HepG2 (cell line): Measurements from ENCODE around the gene RTEL1. TPM values are rescaled to one million over a fixed set of nuclear protein-coding genes. Genes with fewer than 3 reads are reported as not detected.

Source experiments
- CREM ChIP-seq, 2 experiments: sonication (generic) in 1 of 2; formaldehyde crosslinking in 1 of 2; IDR thresholded peaks; 2 replicates each; pipeline versions ENCODE4 v1.4.0 to v1.6.1; 2016 to 2020; ENCODE audit warnings: antibody characterized with exemption in 1 of 2, mild to moderate bottlenecking in 1 of 2, missing genetic modification reagents in 1 of 2
- DMTF1 ChIP-seq: sonication (generic); formaldehyde crosslinking; IDR thresholded peaks from 2 replicates; pipeline ENCODE4 v1.4.0; 2020; ENCODE audit warnings: mild to moderate bottlenecking, missing genetic modification reagents
- FOXO1 ChIP-seq: sonication (generic); formaldehyde crosslinking; IDR thresholded peaks from 2 replicates; pipeline ENCODE4 v1.4.0; 2020; ENCODE audit warnings: missing genetic modification reagents
- HIC2 ChIP-seq: sonication (generic); formaldehyde crosslinking; IDR thresholded peaks from 2 replicates; pipeline ENCODE4 v1.9.0; 2022; ENCODE audit warnings: low read depth, missing genetic modification reagents
- HMGA1 ChIP-seq: sonication (generic); formaldehyde crosslinking; conservative IDR thresholded peaks from 2 replicates; pipeline ENCODE4 v1.4.0; 2020; ENCODE audit warnings: missing genetic modification reagents
- HMGXB4 ChIP-seq, 2 experiments: sonication (generic) in 1 of 2; formaldehyde crosslinking in 1 of 2; IDR thresholded peaks; 2 replicates each; pipeline versions ENCODE4 v1.4.0 to v1.6.1; 2018 to 2020; ENCODE audit warnings: missing genetic modification reagents in 2 of 2, borderline replicate concordance in 1 of 2, low read depth in 1 of 2, mild to moderate bottlenecking in 1 of 2, missing biosample characterization in 1 of 2
- NFIC ChIP-seq: IDR thresholded peaks from 2 replicates; pipeline ENCODE4 v1.6.1; 2012; ENCODE audit warnings: mild to moderate bottlenecking, low read length, inconsistent platforms
- NFYB ChIP-seq: sonication (generic); formaldehyde crosslinking; IDR thresholded peaks from 2 replicates; pipeline ENCODE4 v1.4.0; 2020; ENCODE audit warnings: missing genetic modification reagents
- PITX1 ChIP-seq: sonication (generic); formaldehyde crosslinking; IDR thresholded peaks from 2 replicates; pipeline ENCODE4 v1.5.1; 2020; ENCODE audit warnings: mild to moderate bottlenecking, missing genetic modification reagents
- SKIL ChIP-seq: sonication (generic); formaldehyde crosslinking; IDR thresholded peaks from 2 replicates; pipeline ENCODE4 v1.8.0; 2022; ENCODE audit warnings: missing genetic modification reagents, mild to moderate bottlenecking, moderate library complexity, borderline replicate concordance
- TGIF2 ChIP-seq: IDR thresholded peaks from 2 replicates; pipeline ENCODE4 v1.6.1; 2016; ENCODE audit warnings: control low read depth, missing compliant biosample characterization
- U2AF2 ChIP-seq: fragments of 200-400 bp; formaldehyde crosslinking; IDR thresholded peaks from 2 replicates; pipeline ENCODE4 v1.6.1; 2017; ENCODE audit warnings: low read depth, mild to moderate bottlenecking, low read length
- ZNF180 ChIP-seq: sonication (generic); formaldehyde crosslinking; IDR thresholded peaks from 2 replicates; pipeline ENCODE4 v1.4.0; 2020; ENCODE audit warnings: low read depth, missing genetic modification reagents, borderline replicate concordance
- ZNF350 ChIP-seq: sonication (generic); formaldehyde crosslinking; IDR thresholded peaks from 2 replicates; pipeline ENCODE4 v1.4.0; 2020; ENCODE audit warnings: mild to moderate bottlenecking, low read depth, missing genetic modification reagents, borderline replicate concordance
- ZNF496 ChIP-seq: sonication (generic); formaldehyde crosslinking; IDR thresholded peaks from 2 replicates; pipeline ENCODE4 v1.8.1; 2023; ENCODE audit warnings: mild to moderate bottlenecking, moderate library complexity, missing genetic modification reagents; ENCODE audit not compliant: insufficient replicate concordance
- ZNF746 ChIP-seq: sonication (generic); formaldehyde crosslinking; IDR thresholded peaks from 2 replicates; pipeline ENCODE4 v1.8.0; 2022; ENCODE audit warnings: mild to moderate bottlenecking, missing genetic modification reagents
- ZNF770 ChIP-seq: sonication (generic); formaldehyde crosslinking; IDR thresholded peaks from 2 replicates; pipeline ENCODE4 v1.5.0; 2020; ENCODE audit warnings: mild to moderate bottlenecking, missing genetic modification reagents
- polyA plus RNA-seq, 8 experiments: library from polyadenylated mRNA; depleted of rRNA in 3 of 8; stranded (reverse) in 7 of 8; unstranded in 1 of 8; fragments of >200 nt; fragmentation: Illumina TruSeq in 4 of 8; extraction: Trizol in 4 of 8; gene quantifications; 2 replicates each; pipeline versions ENCODE4 v1.2.1 to v1.2.3, GENCODE V29; 2011 to 2016; ENCODE audit warnings: low read depth in 4 of 8, missing spikeins in 1 of 8, mixed read lengths in 1 of 8; ENCODE audit not compliant: insufficient read depth in 1 of 8
- total RNA-seq, 5 experiments: library from RNA; depleted of rRNA; stranded (reverse); fragments of >200 nt; fragmentation: Illumina TruSeq; extraction: Trizol; gene quantifications; 2 replicates each; pipeline ENCODE4 v1.2.3, GENCODE V29; 2016; ENCODE audit warnings: low read depth in 1 of 5

Gene RTEL1
- total and polyA plus RNA-seq, 2 of the 13 experiments (the other 11 are each of a cell fraction or from before 2014, with no cell fraction given) = 21.8 to 36.4 TPM

GRCh38 chr20:63652192-63652980 is 5.7 kb upstream of the RTEL1 start (continued):
- TF ChIP-seq DMTF1 (CRISPR knock-in tag) = no peak
- 0 out of 2 replicates have a peak, but pooled peaks have one; percentile 27 for TF ChIP-seq ZNF770
- peak; percentile 43; the same call in 1 of the 2 replicates for TF ChIP-seq PITX1 (CRISPR knock-in tag)
- TF ChIP-seq CREM (IDR thresholded peaks at IDR 0.05) = no peak
- no peak for TF ChIP-seq CREM (CRISPR knock-in tag; IDR thresholded peaks at IDR 0.05)
- TF ChIP-seq NFIC = no peak
- no peak for TF ChIP-seq ZNF350 (CRISPR knock-in tag)
- no peak for TF ChIP-seq NFYB (CRISPR knock-in tag)
- 0 out of 4 replicates have a peak, but pooled peaks of 1 of the 2 experiments have one; percentile 20 for TF ChIP-seq HMGXB4 (CRISPR knock-in tag; IDR thresholded peaks at IDR 0.05; ENCODE audit: borderline replicate concordance in 1 of 2, low read depth in 1 of 2)
- no peak for TF ChIP-seq HMGA1 (CRISPR knock-in tag)
- no peak for TF ChIP-seq SKIL (CRISPR knock-in tag)
- no peak for TF ChIP-seq ZNF180 (CRISPR knock-in tag)
- no peak; the same call in 1 of the 2 replicates for TF ChIP-seq FOXO1 (CRISPR knock-in tag)
- no peak for TF ChIP-seq TGIF2 (CRISPR knock-in tag)
- no peak for TF ChIP-seq HIC2 (CRISPR knock-in tag)
- peak; percentile 33; the same call in 1 of the 2 replicates for TF ChIP-seq ZNF746
- TF ChIP-seq ZNF496 (CRISPR knock-in tag) = no peak
- TF ChIP-seq U2AF2 = no peak
